SKM-1 treated with dmso at 0.1 percent for 144 hours (cell line): ENCODE data around the gene ATP6AP2.
"Not testable (repeated sequence)": the region's sequence is repeated elsewhere in the genome, so short reads cannot be mapped to it uniquely, and the experiment has no call there.

Experiments
- DNase-seq: peaks from one replicate; lab custom pipeline; 2025; ENCODE audit not compliant: unreplicated experiment; lab: John Stamatoyannopoulos, UW

ATP6AP2 gene

GRCh38 chrX:40575411-40575810, 5.4 kb upstream of the ATP6AP2 start:
- DNase-seq: not testable (repeated sequence)

GRCh38 chrX:40576291-40576690, 4.5 kb upstream of the ATP6AP2 start:
- no peak for DNase-seq

- DNase-seq: no peak
Measured at GRCh38 chrX:40578039-40578695, 2.6 kb upstream of the ATP6AP2 start.

GRCh38 chrX:40579141-40579540, 1.6 kb upstream of the ATP6AP2 start:
- peak; percentile 26 for DNase-seq

- no peak for DNase-seq
Measured at GRCh38 chrX:40579900-40580536, 752 bp upstream of the ATP6AP2 start.

GRCh38 chrX:40581336-40581920, 658 bp downstream of the ATP6AP2 start:
- DNase-seq: no peak

GRCh38 chrX:40582178-40582577, 1.4 kb downstream of the ATP6AP2 start:
- DNase-seq: not testable (repeated sequence)

- DNase-seq: no peak
Measured at GRCh38 chrX:40582811-40583210, 2.0 kb downstream of the ATP6AP2 start.

GRCh38 chrX:40587623-40588022, 6.9 kb downstream of the ATP6AP2 start:
- not testable (repeated sequence) for DNase-seq

GRCh38 chrX:40589616-40590321, 9.0 kb downstream of the ATP6AP2 start:
- DNase-seq: not testable (repeated sequence)

- no peak for DNase-seq
Measured at GRCh38 chrX:40603446-40603845, 22.7 kb downstream of the ATP6AP2 start.

- no peak for DNase-seq
Measured at GRCh38 chrX:40607381-40607780, 26.6 kb downstream of the ATP6AP2 start.

GRCh38 chrX:40612511-40612910, 31.7 kb downstream of the ATP6AP2 start:
- DNase-seq: no peak

GRCh38 chrX:40615976-40616375, 35.2 kb downstream of the ATP6AP2 start:
- DNase-seq: no peak

GRCh38 chrX:40617566-40617965, 36.8 kb downstream of the ATP6AP2 start:
- DNase-seq: no peak

GRCh38 chrX:40622479-40623138, 41.8 kb downstream of the ATP6AP2 start:
- DNase-seq: no peak

GRCh38 chrX:40623139-40623536, 42.4 kb downstream of the ATP6AP2 start, which contains the start of gene MPC1L:
TSS of gene MPC1L (plus strand) at chrX:40623428. CDS start at chrX:40623566, 138 bp downstream.
- no peak for DNase-seq

- DNase-seq: no peak
Measured at GRCh38 chrX:40623665-40624064, 42.9 kb downstream of the ATP6AP2 start.

- no peak for DNase-seq
Measured at GRCh38 chrX:40625294-40625693, 44.5 kb downstream of the ATP6AP2 start.

GRCh38 chrX:40628506-40628905, 47.7 kb downstream of the ATP6AP2 start:
- no peak for DNase-seq

- DNase-seq: no peak
Measured at GRCh38 chrX:40632199-40632598, 51.4 kb downstream of the ATP6AP2 start.
